Upper lobe of right lung (tissue), 1 donor: ENCODE measurements around the gene RBM22. TPM values are rescaled to one million over a fixed set of nuclear protein-coding genes. Genes with fewer than 3 reads are reported as not detected.

Experiments
- ATAC-seq: fragments of 200-7000 bp; cut with Tn5 transposase; one replicate; pipeline ENCODE4 v1.9.1; 2020; ENCODE audit warnings: mild to moderate bottlenecking, moderate library complexity
- DNase-seq: peaks from one replicate; pipeline ENCODE4 v3.0.0-alpha.2; 2020
- H3K27ac ChIP-seq: fragments of 200-600 bp; one replicate; pipeline ENCODE4 v1.8.0; 2022
- H3K27me3 ChIP-seq: fragments of 200-600 bp; one replicate; pipeline ENCODE4 v1.8.0; 2022; ENCODE audit warnings: mild to moderate bottlenecking
- H3K36me3 ChIP-seq: fragments of 200-600 bp; one replicate; pipeline ENCODE4 v1.8.0; 2022
- H3K4me1 ChIP-seq: fragments of 200-600 bp; one replicate; pipeline ENCODE4 v1.8.0; 2022
- H3K4me3 ChIP-seq: fragments of 200-600 bp; one replicate; pipeline ENCODE4 v1.8.0; 2022; ENCODE audit warnings: mild to moderate bottlenecking
- H3K9me3 ChIP-seq: fragments of 200-600 bp; one replicate; pipeline ENCODE4 v1.8.0; 2022
- intact Hi-C: fragments of 100-400 bp; cut with DNase I; formaldehyde crosslinking; loops from one replicate; pipeline ENCODE4 v1.11.0; 2022
- total RNA-seq: library from RNA; stranded (reverse); fragmentation: NEBNext Ultra II Directional; extraction: Animal tissue kit (Norgen Biotek cat#: 25700); gene quantifications from one replicate; pipeline ENCODE4 v1.2.1, GENCODE V29; 2021
- TF ChIP-seq, protein P1 (sequence below): fragments of 200-600 bp; IDR thresholded peaks from one replicate; pipeline ENCODE4 v1.8.0; 2022; ENCODE audit warnings: antibody characterized with exemption
- donor health status: DM: no; HTN: yes; CAD: no; lungs with severe emphysema.

RBM22 gene
- total RNA-seq, 1 donor from 2014 or later = 51.2 TPM

DNA sequence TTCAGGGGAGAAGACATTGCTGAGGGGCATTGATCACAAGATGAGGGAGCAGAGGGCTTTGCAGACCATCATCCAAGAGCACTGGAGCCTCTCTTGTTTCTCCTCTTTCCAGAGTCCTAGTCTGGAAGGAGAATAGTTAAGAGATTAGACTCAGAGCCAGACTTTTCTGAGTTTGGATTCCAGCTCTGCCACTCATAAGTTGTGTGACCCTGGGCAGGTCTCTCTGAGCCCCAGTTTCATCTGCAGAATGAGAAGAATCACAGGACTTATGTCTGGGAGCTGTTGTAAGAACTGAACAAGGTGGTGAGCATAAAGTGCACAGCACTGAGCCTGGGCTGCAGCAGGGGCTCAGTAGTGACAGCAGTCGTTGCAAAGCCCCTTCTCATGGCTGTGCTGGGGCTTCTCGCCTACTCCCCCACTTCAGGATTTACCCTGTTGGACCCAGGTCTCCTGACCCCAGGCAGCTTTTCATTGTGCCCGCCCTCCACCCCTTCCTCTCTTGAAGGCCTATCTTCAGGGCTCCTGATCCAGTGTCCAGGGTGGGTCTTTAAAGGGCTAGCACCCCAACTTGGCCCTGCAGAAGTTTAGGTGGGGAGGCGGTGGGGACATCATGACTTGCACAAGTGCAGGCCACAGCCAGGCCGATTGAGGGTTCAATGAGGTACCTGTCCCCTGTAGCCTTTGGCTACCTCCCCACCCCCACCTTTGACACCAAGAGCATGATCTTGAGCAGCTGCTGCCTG lies 58.9 kb downstream of the RBM22 start:
- intact Hi-C loops = no loop called here
- Histone ChIP-seq H3K27me3 (no peaks in the 10 kb centered on the region), H3K36me3 (no peaks in the 10 kb centered on the region), H3K9me3 (no peaks in the 10 kb centered on the region), H3K27ac (peak overlapping the region; percentile 86), H3K4me3 (peak overlapping the region; percentile 46), H3K4me1 (peaks cover 86% of the 10 kb centered on the region)
- ATAC-seq (no peak), DNase-seq (no peak)
- TF ChIP-seq, protein P1, sequence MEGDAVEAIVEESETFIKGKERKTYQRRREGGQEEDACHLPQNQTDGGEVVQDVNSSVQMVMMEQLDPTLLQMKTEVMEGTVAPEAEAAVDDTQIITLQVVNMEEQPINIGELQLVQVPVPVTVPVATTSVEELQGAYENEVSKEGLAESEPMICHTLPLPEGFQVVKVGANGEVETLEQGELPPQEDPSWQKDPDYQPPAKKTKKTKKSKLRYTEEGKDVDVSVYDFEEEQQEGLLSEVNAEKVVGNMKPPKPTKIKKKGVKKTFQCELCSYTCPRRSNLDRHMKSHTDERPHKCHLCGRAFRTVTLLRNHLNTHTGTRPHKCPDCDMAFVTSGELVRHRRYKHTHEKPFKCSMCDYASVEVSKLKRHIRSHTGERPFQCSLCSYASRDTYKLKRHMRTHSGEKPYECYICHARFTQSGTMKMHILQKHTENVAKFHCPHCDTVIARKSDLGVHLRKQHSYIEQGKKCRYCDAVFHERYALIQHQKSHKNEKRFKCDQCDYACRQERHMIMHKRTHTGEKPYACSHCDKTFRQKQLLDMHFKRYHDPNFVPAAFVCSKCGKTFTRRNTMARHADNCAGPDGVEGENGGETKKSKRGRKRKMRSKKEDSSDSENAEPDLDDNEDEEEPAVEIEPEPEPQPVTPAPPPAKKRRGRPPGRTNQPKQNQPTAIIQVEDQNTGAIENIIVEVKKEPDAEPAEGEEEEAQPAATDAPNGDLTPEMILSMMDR = no peak

DNA sequence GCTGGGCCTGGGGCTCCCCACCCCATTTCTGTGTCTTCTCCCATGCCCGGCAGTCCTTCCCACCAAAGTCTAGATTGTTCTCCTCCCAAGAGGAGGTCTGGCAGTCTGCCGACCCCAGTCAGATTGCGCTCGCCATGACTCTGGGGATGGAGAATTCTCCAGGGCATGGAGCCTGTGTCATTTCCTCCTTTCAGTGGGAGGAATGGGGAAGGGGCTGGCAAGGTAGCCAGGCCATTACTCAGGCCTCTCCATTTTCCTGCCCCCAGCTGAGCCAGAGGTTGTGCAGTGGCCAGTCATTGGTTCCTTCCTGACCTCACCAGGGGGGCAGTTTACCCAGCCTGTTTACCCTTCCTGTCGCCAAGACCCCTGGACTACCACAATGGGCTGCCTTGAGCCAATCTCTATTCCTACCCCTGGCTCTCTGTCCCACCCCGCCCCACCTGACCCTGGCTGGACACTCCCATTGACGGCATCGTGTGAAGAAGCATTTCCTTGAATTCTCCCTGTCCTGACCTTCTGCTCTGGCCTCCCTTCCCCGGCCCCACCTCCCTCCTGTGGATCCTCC lies 59.8 kb downstream of the RBM22 start:
- Histone ChIP-seq H3K36me3 (no peaks in the 10 kb centered on the region), H3K4me1 (peaks cover 94% of the 10 kb centered on the region), H3K4me3 (peak overlapping the region; percentile 46), H3K9me3 (no peaks in the 10 kb centered on the region), H3K27ac (peak overlapping the region; percentile 86), H3K27me3 (no peaks in the 10 kb centered on the region)
- ATAC-seq (peak; percentile 48), DNase-seq (no peak)
- intact Hi-C loops = no loop called here
- TF ChIP-seq, protein P1 = no peak

Other genes with a start within 250 kb of the RBM22 start
- gene NDST1, start 192.9 kb downstream of the RBM22 start, total RNA-seq = 143 TPM
- gene SYNPO, start 60.4 kb downstream of the RBM22 start, total RNA-seq = 151 TPM
- gene MYOZ3, start 39.8 kb downstream of the RBM22 start, total RNA-seq = 1.7 TPM
- gene DCTN4, start 58.0 kb upstream of the RBM22 start, total RNA-seq = 68.5 TPM
- 28.3 TPM for gene SMIM3, start 77.7 kb upstream of the RBM22 start, total RNA-seq
- not detected for gene IRGM, start 145.5 kb upstream of the RBM22 start, total RNA-seq
- 1.8 TPM for gene ZNF300, start 203.9 kb upstream of the RBM22 start, total RNA-seq